Measurements from ENCODE around the gene RAB5B. TPM values are rescaled to one million over a fixed set of nuclear protein-coding genes. Genes with fewer than 3 reads are reported as not detected.

Gene RAB5B
- total and polyA plus RNA-seq, 2 donors (not counting 3 experiments of a cell fraction or from before 2014, with no cell fraction given) = 103 to 105 TPM

DNA sequence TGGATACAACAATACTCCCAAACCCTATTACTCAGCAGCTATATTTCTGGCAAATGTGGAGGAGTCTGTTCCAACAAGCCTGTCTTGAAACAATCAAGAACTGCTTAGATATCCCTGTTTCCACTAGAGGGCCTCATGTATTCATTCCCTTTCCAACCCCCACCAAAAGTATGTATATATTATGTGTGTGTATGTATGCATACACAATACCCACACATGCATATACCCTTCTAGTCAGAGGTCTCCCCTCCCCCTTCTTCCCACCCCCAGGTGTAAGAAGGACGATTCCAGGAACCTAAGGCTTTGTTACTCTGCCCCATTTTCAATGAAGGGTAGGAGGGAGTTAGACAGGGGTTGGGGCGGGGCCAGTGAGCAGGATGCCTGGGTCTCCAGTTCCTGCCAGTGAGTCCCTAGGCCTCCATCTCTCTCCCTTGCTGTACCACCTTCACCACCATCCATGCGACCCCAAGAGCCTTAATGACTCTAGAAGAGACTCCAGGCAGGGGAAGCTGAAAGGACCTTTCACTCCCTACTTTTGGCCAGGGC, 43.0 kb upstream of the RAB5B start, which contains the start of gene DGKA:
DGKA (plus strand) TSS at position 392 of the 546 bp plus-strand sequence. CDS start 5,342 bp downstream, outside the sequence.
- H3K9me1 ChIP-seq (replicated peaks; ENCODE audit: control insufficient read depth, extremely low read depth, insufficient read depth, low read length) = no peaks in the 10 kb centered on the region
- H3K27me3 ChIP-seq (ENCODE audit: control insufficient read depth in 2 of 2, insufficient read depth in 2 of 2, low read length in 2 of 2) = no peaks in the 10 kb centered on the region
- no peaks in the 10 kb centered on the region for H4K20me1 ChIP-seq (replicated peaks; ENCODE audit: control insufficient read depth, extremely low read depth, insufficient read depth, low read length)
- dilution Hi-C loops (cut with MboI; ENCODE audit: extremely low pct_ligation_motif_present, low sequenced_read_pairs) (no loop called here), intact Hi-C loops (cut with micrococcal nuclease) (loop anchor here (5.0 kb wide), 1 partner anchor 111 kb away; the partner anchor contains the start of gene RPS26)
- H3K4me1 ChIP-seq (ENCODE audit: control insufficient read depth, extremely low read depth, insufficient read depth, low read length) = peaks cover 39% of the 10 kb centered on the region
- TF ChIP-seq POLR2AphosphoS5 (IDR thresholded peaks at IDR 0.05; ENCODE audit: insufficient read depth, low read depth, low read length) = no peak
- TF ChIP-seq, protein P1, sequence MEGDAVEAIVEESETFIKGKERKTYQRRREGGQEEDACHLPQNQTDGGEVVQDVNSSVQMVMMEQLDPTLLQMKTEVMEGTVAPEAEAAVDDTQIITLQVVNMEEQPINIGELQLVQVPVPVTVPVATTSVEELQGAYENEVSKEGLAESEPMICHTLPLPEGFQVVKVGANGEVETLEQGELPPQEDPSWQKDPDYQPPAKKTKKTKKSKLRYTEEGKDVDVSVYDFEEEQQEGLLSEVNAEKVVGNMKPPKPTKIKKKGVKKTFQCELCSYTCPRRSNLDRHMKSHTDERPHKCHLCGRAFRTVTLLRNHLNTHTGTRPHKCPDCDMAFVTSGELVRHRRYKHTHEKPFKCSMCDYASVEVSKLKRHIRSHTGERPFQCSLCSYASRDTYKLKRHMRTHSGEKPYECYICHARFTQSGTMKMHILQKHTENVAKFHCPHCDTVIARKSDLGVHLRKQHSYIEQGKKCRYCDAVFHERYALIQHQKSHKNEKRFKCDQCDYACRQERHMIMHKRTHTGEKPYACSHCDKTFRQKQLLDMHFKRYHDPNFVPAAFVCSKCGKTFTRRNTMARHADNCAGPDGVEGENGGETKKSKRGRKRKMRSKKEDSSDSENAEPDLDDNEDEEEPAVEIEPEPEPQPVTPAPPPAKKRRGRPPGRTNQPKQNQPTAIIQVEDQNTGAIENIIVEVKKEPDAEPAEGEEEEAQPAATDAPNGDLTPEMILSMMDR (IDR thresholded peaks at IDR 0.05; ENCODE audit: extremely low read depth in 1 of 2, insufficient read depth in 1 of 2, low read depth in 1 of 2, low read length in 2 of 2) = peak; percentile 49 to 54
- peak within 1 kb of the TSS; percentile 86 for H2AFZ ChIP-seq (ENCODE audit: low read depth, low read length)
- no peaks in the 10 kb centered on the region for H3K9me3 ChIP-seq (replicated peaks; ENCODE audit: control insufficient read depth, insufficient read depth, low read length)
- ChIA-PET POLR2A (interaction anchor here (0.7 to 1.1 kb wide), 2 partner anchors 43 to 113 kb away, joined by 3 read pairs; partner anchors contain the start of genes ORMDL2, RAB5B and SARNP), CTCF (interaction anchor here (0.5 to 2.9 kb wide), 27 partner anchors 9 to 201 kb away, joined by 3 to 37 read pairs (median 4); partner anchors contain the start of genes DNAJC14, MMP19, ORMDL2 and RAB5B)
- H3K4me3 ChIP-seq (replicated peaks in 1 of 3; ENCODE audit: insufficient read depth in 1 of 3, low read depth in 1 of 3, low read length in 3 of 3) = peak within 1 kb of the TSS; percentile 53 to 93 (median 70)
- peaks cover 10% of the 10 kb centered on the region for H3K79me2 ChIP-seq (ENCODE audit: control insufficient read depth, insufficient read depth, low read length)
- peak within 1 kb of the TSS; percentile 85 for H3K4me2 ChIP-seq (ENCODE audit: insufficient read depth, low read length)
- BruUV-seq (replicated peaks) = no TSS peak
- peak; percentile 84 for FAIRE-seq
- peak within 1 kb of the TSS; percentile 62 for H3K9ac ChIP-seq (replicated peaks; ENCODE audit: extremely low read depth, insufficient read depth, low read length)
- peak; percentile 70 for DNase-seq (ENCODE audit: low read depth, low spot score)
- H3K27ac ChIP-seq (ENCODE audit: insufficient read depth, low read depth, low read length) = peak within 1 kb of the TSS; percentile 42
- H3K36me3 ChIP-seq (ENCODE audit: control insufficient read depth in 2 of 2, extremely low read depth in 1 of 2, insufficient read depth in 2 of 2, low read length in 2 of 2) = no peaks in the 10 kb centered on the region

DNA sequence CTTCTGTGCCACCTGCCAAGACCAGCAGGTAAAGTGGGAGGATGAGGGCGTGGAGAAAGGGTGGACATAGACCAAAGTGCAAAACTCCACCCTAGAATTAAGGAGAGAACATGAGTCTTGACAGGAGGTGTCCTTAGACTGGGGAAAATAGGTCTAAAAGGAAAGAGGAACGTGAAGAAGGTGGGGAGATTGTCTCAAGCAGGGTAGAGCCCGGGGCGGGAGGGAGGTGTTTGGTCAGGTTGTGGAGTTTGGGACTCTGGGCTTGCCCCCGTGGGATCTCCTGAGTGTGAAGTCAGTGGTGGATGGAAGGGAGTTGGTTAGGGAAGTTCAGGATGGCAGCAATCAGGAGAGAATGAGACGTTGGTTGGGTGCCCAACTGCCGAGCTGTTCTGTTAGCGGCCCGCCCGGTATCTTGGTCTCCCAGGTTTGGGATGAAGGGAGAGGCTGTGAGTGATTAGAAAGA, 42.5 kb upstream of the RAB5B start:
- Histone ChIP-seq H3K4me1 (ENCODE audit: control insufficient read depth, extremely low read depth, insufficient read depth, low read length) (peaks cover 34% of the 10 kb centered on the region), H3K27ac (ENCODE audit: insufficient read depth, low read depth, low read length) (peak overlapping the region; percentile 42), H3K9ac (replicated peaks; ENCODE audit: extremely low read depth, insufficient read depth, low read length) (peak overlapping the region; percentile 62), H4K20me1 (replicated peaks; ENCODE audit: control insufficient read depth, extremely low read depth, insufficient read depth, low read length) (no peaks in the 10 kb centered on the region), H3K4me3 (replicated peaks in 1 of 3; ENCODE audit: insufficient read depth in 1 of 3, low read depth in 1 of 3, low read length in 3 of 3) (peak overlapping the region; percentile 53 to 93 (median 59)), H3K9me3 (replicated peaks; ENCODE audit: control insufficient read depth, insufficient read depth, low read length) (no peaks in the 10 kb centered on the region), H3K9me1 (replicated peaks; ENCODE audit: control insufficient read depth, extremely low read depth, insufficient read depth, low read length) (no peaks in the 10 kb centered on the region), H3K36me3 (ENCODE audit: control insufficient read depth in 2 of 2, extremely low read depth in 1 of 2, insufficient read depth in 2 of 2, low read length in 2 of 2) (no peaks in the 10 kb centered on the region), H2AFZ (ENCODE audit: low read depth, low read length) (peak overlapping the region; percentile 86), H3K27me3 (ENCODE audit: control insufficient read depth in 2 of 2, insufficient read depth in 2 of 2, low read length in 2 of 2) (no peaks in the 10 kb centered on the region), H3K4me2 (ENCODE audit: insufficient read depth, low read length) (peak overlapping the region; percentile 85), H3K79me2 (ENCODE audit: control insufficient read depth, insufficient read depth, low read length) (peaks cover 5% of the 10 kb centered on the region)
- intact Hi-C loops (cut with micrococcal nuclease) (loop anchor here (5.0 kb wide), 1 partner anchor 111 kb away; the partner anchor contains the start of gene RPS26), dilution Hi-C loops (cut with MboI; ENCODE audit: extremely low pct_ligation_motif_present, low sequenced_read_pairs) (no loop called here)
- TF ChIP-seq EZH2 (IDR thresholded peaks at IDR 0.05; ENCODE audit: borderline replicate concordance, low read depth, low read length, severe bottlenecking) = no peak
- TF ChIP-seq, protein P1 (IDR thresholded peaks at IDR 0.05; ENCODE audit: extremely low read depth in 1 of 2, insufficient read depth in 1 of 2, low read depth in 1 of 2, low read length in 2 of 2) = no peak
- no peak for TF ChIP-seq JUN (IDR thresholded peaks at IDR 0.05; ENCODE audit: borderline replicate concordance, insufficient read depth, insufficient read length, low read depth)
- no peak for TF ChIP-seq FOS (IDR thresholded peaks at IDR 0.05; ENCODE audit: borderline replicate concordance, insufficient read depth, low read length)
- TF ChIP-seq MYC (IDR thresholded peaks at IDR 0.05; ENCODE audit: low read depth, low read length) = no peak
- no peak for TF ChIP-seq MAX (IDR thresholded peaks at IDR 0.05; ENCODE audit: insufficient read depth, insufficient read length)
- no peak for TF ChIP-seq POLR2A (IDR thresholded peaks at IDR 0.05; ENCODE audit: low read depth, low read length)
- no peak for TF ChIP-seq POLR2AphosphoS5 (IDR thresholded peaks at IDR 0.05; ENCODE audit: insufficient read depth, low read depth, low read length)
- TF ChIP-seq GATA2 (IDR thresholded peaks at IDR 0.05; ENCODE audit: insufficient read depth, insufficient read length, low read depth, low read length) = no peak
- FAIRE-seq (no peak), DNase-seq (ENCODE audit: low read depth, low spot score) (peak; percentile 9)
- CTCF ChIA-PET = interaction anchor here (0.5 to 2.9 kb wide), 13 partner anchors 8 to 202 kb away, joined by 3 to 37 read pairs (median 6); partner anchors contain the start of genes ORMDL2, RAB5B and SARNP
- BruUV-seq (replicated peaks) = no TSS peak
- POLR2A ChIA-PET = interaction anchor here (1.1 kb wide), 1 partner anchor 114 kb away, joined by 3 read pairs; the partner anchor contains the start of genes ORMDL2 and SARNP

All from endothelial cell of umbilical vein (primary cell).